CD4-positive, alpha-beta T cell (primary cell): ENCODE results near the gene EXOC1. TPM values are rescaled to one million over a fixed set of nuclear protein-coding genes. Genes with fewer than 3 reads are reported as not detected.

ENCODE experiments used
- ATAC-seq: fragments of 200-7000 bp; cut with Tn5 transposase; one replicate; pipeline ENCODE4 v1.10.0; 2022; ENCODE audit warnings: mild to moderate bottlenecking; ENCODE audit not compliant: poor library complexity
- CTCF ChIA-PET: fragments of 350-600 bp; sonication (Branson Sonifier 250); formaldehyde crosslinking; loops from one replicate; lab custom pipeline; 2021; ENCODE audit warnings: antibody characterized with exemption, inconsistent platforms; lab: Charles Lee
- POLR2A ChIA-PET: fragments of 350-600 bp; sonication (Branson Sonifier 250); formaldehyde crosslinking; loops from one replicate; lab custom pipeline; 2021; ENCODE audit warnings: antibody characterized with exemption, inconsistent platforms; lab: Charles Lee
- DNase-seq, 14 experiments: peaks; one replicate each; pipeline ENCODE4 v3.0.0-alpha.2; 2013 to 2020; ENCODE audit warnings: mixed read lengths in 2 of 14
- H3K27ac ChIP-seq, 2 donors: one replicate each; pipeline versions ENCODE4 v1.5.1 to v1.7.0; 2013; ENCODE audit warnings: low read length in 2 of 2, low read depth in 1 of 2, mild to moderate bottlenecking in 1 of 2
- H3K27me3 ChIP-seq, 2 experiments: 1 replicate in 1 of 2; 2 replicates in 1 of 2; pipeline versions ENCODE4 v1.6.1 to v1.7.0; 2013; ENCODE audit warnings: low read length in 2 of 2, control low read depth in 1 of 2, mild to moderate bottlenecking in 1 of 2, moderate library complexity in 1 of 2; ENCODE audit not compliant: insufficient read depth in 2 of 2, control insufficient read depth in 1 of 2
- H3K36me3 ChIP-seq: one replicate; pipeline ENCODE4 v1.6.1; 2013; ENCODE audit warnings: low read length, control low read depth; ENCODE audit not compliant: insufficient read depth
- H3K4me1 ChIP-seq: one replicate; pipeline ENCODE4 v1.6.1; 2013; ENCODE audit warnings: low read length, control low read depth; ENCODE audit not compliant: insufficient read depth
- H3K4me3 ChIP-seq: one replicate; pipeline ENCODE4 v1.5.1; 2013; ENCODE audit warnings: mild to moderate bottlenecking, low read length, moderate library complexity
- H3K9me3 ChIP-seq, 2 experiments: 1 replicate in 1 of 2; 2 replicates in 1 of 2; pipeline versions ENCODE4 v1.6.1 to v1.7.0; 2013; ENCODE audit warnings: low read length in 2 of 2, mild to moderate bottlenecking in 2 of 2, control low read depth in 1 of 2, moderate library complexity in 1 of 2; ENCODE audit not compliant: control insufficient read depth in 1 of 2, insufficient read depth in 1 of 2
- H3K27ac Mint-ChIP-seq: one replicate; pipeline ENCODE4 v1.8.0; 2020; ENCODE audit warnings: mixed read lengths
- H3K27me3 Mint-ChIP-seq: one replicate; pipeline ENCODE4 v1.8.0; 2021; ENCODE audit warnings: mixed read lengths
- H3K36me3 Mint-ChIP-seq: one replicate; pipeline ENCODE4 v1.8.0; 2021; ENCODE audit warnings: low read depth, mixed read lengths
- H3K4me1 Mint-ChIP-seq: one replicate; pipeline ENCODE4 v1.8.0; 2021; ENCODE audit warnings: low read depth, mixed read lengths
- H3K4me3 Mint-ChIP-seq: one replicate; pipeline ENCODE4 v1.8.0; 2020; ENCODE audit warnings: mild to moderate bottlenecking, mixed read lengths
- H3K9me3 Mint-ChIP-seq: one replicate; pipeline ENCODE4 v1.8.0; 2020; ENCODE audit warnings: mixed read lengths
- intact Hi-C, 2 experiments: fragments of 100-400 bp; cut with DNase I in 1 of 2; cut with micrococcal nuclease in 1 of 2; formaldehyde crosslinking; loops; one replicate each; pipeline versions ENCODE4 v1.15.1 to v1.9.0; 2023 to 2025; cut with DNase I, micrococcal nuclease
- total RNA-seq, 174 experiments: library from RNA in 2 of 174; stranded (reverse) in 2 of 174; gene quantifications; one replicate each; pipeline ENCODE4 v1.2.3 and lab custom pipeline; 2021 to 2026
- TF ChIP-seq, protein P1 (sequence below): fragments of 200-600 bp; IDR thresholded peaks from one replicate; pipeline ENCODE4 v1.8.0; 2022; ENCODE audit warnings: antibody characterized with exemption, mild to moderate bottlenecking

Gene EXOC1
- total RNA-seq, 2 experiments from 2014 or later = 15.2 to 15.7 TPM

DNA sequence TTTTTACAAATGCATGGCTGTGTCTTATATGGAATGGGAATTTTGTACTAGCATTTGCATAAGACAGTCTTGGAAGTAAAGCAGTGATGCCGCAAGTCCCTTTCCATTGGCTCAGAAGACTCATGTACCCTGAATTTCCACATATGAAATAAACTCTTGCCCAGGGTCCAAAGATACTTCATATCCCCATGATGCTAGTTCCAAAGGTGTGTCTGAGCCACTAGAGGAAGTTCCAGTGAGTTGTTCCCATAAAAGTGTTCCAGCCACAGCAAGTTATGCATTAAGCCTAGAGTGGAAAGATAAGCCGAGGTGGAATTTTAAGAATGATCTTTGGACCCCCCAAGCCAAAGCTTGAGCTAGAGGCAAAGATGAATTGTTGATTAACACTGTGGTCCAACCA is 86.0 kb downstream of the EXOC1 start:
- no peaks in the 10 kb centered on the region for H3K4me1 ChIP-seq
- H3K27me3 ChIP-seq = no peaks in the 10 kb centered on the region
- Mint-ChIP-seq H3K27me3 (no peaks in the 10 kb centered on the region), H3K4me3 (no peak overlapping the region), H3K9me3 (peaks cover 30% of the 10 kb centered on the region), H3K36me3 (peaks cover 68% of the 10 kb centered on the region), H3K4me1 (no peaks in the 10 kb centered on the region), H3K27ac (no peak overlapping the region)
- CTCF ChIA-PET = no interaction called here
- POLR2A ChIA-PET = interaction anchor here (1.8 kb wide), 1 partner anchor 9 kb away, joined by 5 read pairs; the partner anchor contains the start of gene CEP135
- H3K4me3 ChIP-seq = no peak overlapping the region
- TF ChIP-seq, protein P1, sequence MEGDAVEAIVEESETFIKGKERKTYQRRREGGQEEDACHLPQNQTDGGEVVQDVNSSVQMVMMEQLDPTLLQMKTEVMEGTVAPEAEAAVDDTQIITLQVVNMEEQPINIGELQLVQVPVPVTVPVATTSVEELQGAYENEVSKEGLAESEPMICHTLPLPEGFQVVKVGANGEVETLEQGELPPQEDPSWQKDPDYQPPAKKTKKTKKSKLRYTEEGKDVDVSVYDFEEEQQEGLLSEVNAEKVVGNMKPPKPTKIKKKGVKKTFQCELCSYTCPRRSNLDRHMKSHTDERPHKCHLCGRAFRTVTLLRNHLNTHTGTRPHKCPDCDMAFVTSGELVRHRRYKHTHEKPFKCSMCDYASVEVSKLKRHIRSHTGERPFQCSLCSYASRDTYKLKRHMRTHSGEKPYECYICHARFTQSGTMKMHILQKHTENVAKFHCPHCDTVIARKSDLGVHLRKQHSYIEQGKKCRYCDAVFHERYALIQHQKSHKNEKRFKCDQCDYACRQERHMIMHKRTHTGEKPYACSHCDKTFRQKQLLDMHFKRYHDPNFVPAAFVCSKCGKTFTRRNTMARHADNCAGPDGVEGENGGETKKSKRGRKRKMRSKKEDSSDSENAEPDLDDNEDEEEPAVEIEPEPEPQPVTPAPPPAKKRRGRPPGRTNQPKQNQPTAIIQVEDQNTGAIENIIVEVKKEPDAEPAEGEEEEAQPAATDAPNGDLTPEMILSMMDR = no peak
- no peak for ATAC-seq
- H3K36me3 ChIP-seq = no peaks in the 10 kb centered on the region
- intact Hi-C loops = no loop called here
- no peak overlapping the region for H3K27ac ChIP-seq
- peaks cover 4 to 38% of the 10 kb centered on the region in 2 experiments for H3K9me3 ChIP-seq
- DNase-seq = no peak

- Mint-ChIP-seq H3K4me3 (no peak overlapping the region), H3K27me3 (no peaks in the 10 kb centered on the region), H3K4me1 (peaks cover 15% of the 10 kb centered on the region), H3K27ac (no peak overlapping the region), H3K36me3 (peaks cover 46% of the 10 kb centered on the region), H3K9me3 (peaks cover 18% of the 10 kb centered on the region)
- H3K4me3 ChIP-seq = no peak overlapping the region
- H3K27me3 ChIP-seq = no peaks in the 10 kb centered on the region
- TF ChIP-seq, protein P1 = no peak
- H3K36me3 ChIP-seq = no peaks in the 10 kb centered on the region
- POLR2A ChIA-PET = no interaction called here
- peaks cover 7% of the 10 kb centered on the region for H3K4me1 ChIP-seq
- H3K9me3 ChIP-seq = peaks cover 4 to 33% of the 10 kb centered on the region in 2 experiments
- no peak overlapping the region for H3K27ac ChIP-seq
- no peak for ATAC-seq
- intact Hi-C loops = loop anchor here in 1 of 2 experiments (10.0 kb wide), 2 partner anchors 523 to 597 kb away; partner anchors contain the start of genes SRD5A3 and SRP72
- CTCF ChIA-PET = no interaction called here
- no peak for DNase-seq
These were observed 88.5 kb downstream of the EXOC1 start for GRCh38 chr4:55941881-55942396.

DNA sequence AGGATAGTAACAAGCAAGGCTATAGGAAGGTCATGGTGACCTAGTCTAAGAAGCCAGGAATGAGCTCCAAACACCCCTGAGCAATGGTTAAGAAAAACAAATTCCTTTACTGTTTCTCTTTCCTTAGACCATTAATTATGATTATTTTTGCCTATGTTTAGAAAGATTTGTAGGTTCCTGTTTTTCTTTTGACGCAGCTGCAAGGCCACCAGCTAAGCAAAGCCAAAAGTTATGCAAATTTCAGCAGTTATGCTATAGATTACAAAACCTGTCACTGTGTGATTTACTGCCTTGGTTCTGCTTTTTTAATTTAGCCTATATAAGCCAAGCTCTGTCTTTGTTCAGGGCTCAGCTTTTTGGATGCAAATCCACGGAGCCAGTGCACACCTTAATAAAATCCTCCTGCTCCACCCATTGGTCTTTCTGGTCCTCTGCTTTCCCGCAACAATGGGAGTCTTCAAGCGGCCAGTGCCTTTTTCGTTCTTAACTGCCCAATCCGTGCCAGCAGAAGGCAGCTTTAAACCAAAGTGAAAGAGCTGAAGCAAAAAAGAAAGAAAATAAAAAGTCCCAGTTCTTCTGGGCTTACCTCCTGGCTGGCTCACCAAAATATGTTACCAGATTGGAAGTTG is 93.9 kb downstream of the EXOC1 start:
- peaks cover 26% of the 10 kb centered on the region for H3K4me1 ChIP-seq
- TF ChIP-seq, protein P1 = no peak
- intact Hi-C loops = loop anchor here (5.0 to 10.0 kb wide), 7 partner anchors 40 to 1030 kb away; partner anchors contain the start of genes NOA1 (in 1 of the 2), POLR2B (in 1 of the 2), SRD5A3 (in 1 of the 2) and SRP72 (in 1 of the 2)
- Mint-ChIP-seq H3K4me3 (peak overlapping the region; percentile 90), H3K36me3 (peaks cover 18% of the 10 kb centered on the region), H3K4me1 (peaks cover 58% of the 10 kb centered on the region), H3K27ac (peak overlapping the region; percentile 96), H3K27me3 (no peaks in the 10 kb centered on the region), H3K9me3 (no peaks in the 10 kb centered on the region)
- ATAC-seq (no peak), DNase-seq (peak in 2 of 14 experiments; percentile 9 to 23)
- H3K4me3 ChIP-seq = peak overlapping the region; percentile 74
- POLR2A ChIA-PET = interaction anchor here (0.5 to 3.5 kb wide), 19 partner anchors 10 to 1031 kb away, joined by 3 to 42 read pairs (median 10); partner anchors contain the start of genes AASDH, EXOC1, NOA1 and PAICS
- peaks cover 5% of the 10 kb centered on the region for H3K36me3 ChIP-seq
- H3K27ac ChIP-seq = peak overlapping the region; percentile 79 to 83
- H3K9me3 ChIP-seq = no peaks in the 10 kb centered on the region
- CTCF ChIA-PET = interaction anchor here (0.5 to 3.0 kb wide), 7 partner anchors 10 to 96 kb away, joined by 3 to 22 read pairs (median 9); no protein-coding TSS in a partner anchor
- H3K27me3 ChIP-seq = no peaks in the 10 kb centered on the region
